ENCODE results near the gene KCTD7. TPM values are rescaled to one million over a fixed set of nuclear protein-coding genes. Genes with fewer than 3 reads are reported as not detected.
"Not testable (repeated sequence)": the region's sequence is repeated elsewhere in the genome, so short reads cannot be mapped to it uniquely, and the experiment has no call there.

KCTD7 gene
- total RNA-seq, 1 donor, result 11.2 TPM

- TF ChIP-seq CTCF (IDR thresholded peaks at IDR 0.05; ENCODE audit: insufficient read depth, low read depth, low read length), result no peak
- DNase-seq (ENCODE audit: low read depth), result peak; percentile 22
- no peak overlapping the region for H3K4me3 ChIP-seq (ENCODE audit: low read depth, low read length)
Observed at GRCh38 chr7:66683770-66684123, 55.1 kb downstream of the KCTD7 start.

GRCh38 chr7:66685663-66686062 is 57.0 kb downstream of the KCTD7 start:
- H3K4me3 ChIP-seq (ENCODE audit: low read depth, low read length); DNase-seq (ENCODE audit: low read depth): not testable (repeated sequence)

GRCh38 chr7:66687186-66687585 is 58.5 kb downstream of the KCTD7 start:
- TF ChIP-seq CTCF (IDR thresholded peaks at IDR 0.05; ENCODE audit: insufficient read depth, low read depth, low read length), result no peak
- DNase-seq (ENCODE audit: low read depth), result no peak
- H3K4me3 ChIP-seq (ENCODE audit: low read depth, low read length), result no peak overlapping the region

GRCh38 chr7:66687672-66688071 is 59.0 kb downstream of the KCTD7 start:
- DNase-seq (ENCODE audit: low read depth); H3K4me3 ChIP-seq (ENCODE audit: low read depth, low read length): not testable (repeated sequence)

GRCh38 chr7:66689081-66689480 is 60.4 kb downstream of the KCTD7 start:
- TF ChIP-seq CTCF (IDR thresholded peaks at IDR 0.05; ENCODE audit: insufficient read depth, low read depth, low read length), result no peak
- H3K4me3 ChIP-seq (ENCODE audit: low read depth, low read length), result no peak overlapping the region
- no peak for DNase-seq (ENCODE audit: low read depth)

GRCh38 chr7:66693331-66693730 is 64.7 kb downstream of the KCTD7 start:
- no peak overlapping the region for H3K4me3 ChIP-seq (ENCODE audit: low read depth, low read length)
- no peak for DNase-seq (ENCODE audit: low read depth)
- TF ChIP-seq CTCF (IDR thresholded peaks at IDR 0.05; ENCODE audit: insufficient read depth, low read depth, low read length), result no peak

Other genes starting within 250 kb of the KCTD7 start
- gene RABGEF1, start 111.9 kb downstream of the KCTD7 start, total RNA-seq, result 43.8 and 61.7 TPM in 2 replicates